NCI-H1694 treated with DMSO at 0.1 percent for 48 hours (cell line): ENCODE data around the gene RBM12.
A peak's percentile ranks its signal among the peaks of the same experiment; 100 is the strongest.

Source experiments
- DNase-seq: peaks from one replicate; lab custom pipeline; 2025; lab: John Stamatoyannopoulos, UW

RBM12 gene

DNA sequence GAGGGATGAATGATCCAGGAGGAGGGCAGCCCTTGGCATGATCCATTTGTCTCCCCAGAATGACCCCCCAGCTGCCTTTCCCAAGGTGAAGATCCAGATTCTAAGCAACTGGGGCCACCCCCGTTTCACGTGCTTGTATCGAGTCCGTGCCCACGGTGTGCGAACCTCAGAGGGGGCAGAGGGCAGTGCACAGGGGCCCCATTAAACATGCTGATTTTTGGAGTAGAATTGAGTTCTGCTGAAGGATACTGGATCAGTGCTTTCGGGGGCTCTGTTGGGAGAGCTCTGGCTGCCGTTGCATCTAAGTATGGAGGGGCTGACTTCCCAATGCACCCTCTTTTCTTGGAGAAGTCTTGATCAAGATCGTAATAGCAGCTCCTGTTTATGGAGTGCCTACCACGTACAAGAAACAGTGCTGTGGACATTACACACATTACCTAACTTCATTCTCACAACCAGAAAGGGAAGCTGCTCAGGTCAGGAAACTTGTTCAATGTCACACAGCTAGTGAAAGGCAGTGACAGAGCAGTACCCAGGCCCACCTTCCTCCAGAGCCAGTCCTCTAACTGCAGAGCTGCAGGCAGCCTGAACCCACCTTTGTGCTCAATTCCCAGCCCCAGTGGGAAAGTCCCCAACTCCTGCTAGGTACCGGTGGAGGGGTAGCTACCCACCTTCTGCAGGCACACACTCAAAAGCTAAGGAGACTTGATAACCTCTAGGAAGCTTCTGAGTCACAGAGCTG, 43.7 kb downstream of the RBM12 start:
- DNase-seq: no peak

DNA sequence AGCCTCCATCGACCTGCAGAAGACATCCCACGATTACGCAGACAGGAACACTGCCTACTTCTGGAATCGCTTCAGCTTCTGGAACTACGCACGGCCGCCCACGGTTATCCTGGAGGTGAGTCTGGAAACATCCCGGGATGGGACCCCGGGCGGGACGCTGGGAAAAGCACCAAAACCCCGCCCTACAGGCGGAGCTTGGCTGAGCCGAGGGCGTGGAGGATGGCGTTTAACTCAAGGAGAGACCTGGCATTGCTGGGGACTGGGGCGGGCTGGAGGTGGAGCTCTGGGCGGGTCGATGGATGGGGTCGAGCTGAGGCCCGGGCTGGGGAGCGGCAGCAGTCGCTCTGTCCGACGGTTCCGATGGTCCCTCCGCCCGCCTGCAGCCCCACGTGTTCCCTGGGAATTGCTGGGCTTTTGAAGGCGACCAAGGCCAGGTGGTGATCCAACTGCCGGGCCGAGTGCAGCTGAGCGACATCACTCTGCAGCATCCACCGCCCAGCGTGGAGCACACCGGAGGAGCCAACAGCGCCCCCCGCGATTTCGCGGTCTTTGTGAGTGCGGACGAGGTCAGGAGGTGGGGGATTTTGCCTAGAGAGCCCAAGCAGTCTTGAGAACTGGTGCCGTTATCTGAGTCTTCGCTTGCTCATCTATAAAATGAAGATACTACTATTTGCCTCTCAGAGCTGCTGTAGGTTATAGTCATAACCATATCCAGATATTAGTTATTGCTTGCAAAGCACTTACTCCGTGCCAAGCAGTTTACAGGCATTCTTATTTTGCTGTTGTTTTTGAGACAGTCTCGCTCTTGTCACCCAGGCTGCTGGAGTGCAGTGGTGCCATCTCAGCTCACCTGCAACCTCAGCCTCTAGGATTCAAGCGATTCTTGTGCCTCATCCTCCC, 45.3 kb downstream of the RBM12 start:
- peak; percentile 71 for DNase-seq

DNA sequence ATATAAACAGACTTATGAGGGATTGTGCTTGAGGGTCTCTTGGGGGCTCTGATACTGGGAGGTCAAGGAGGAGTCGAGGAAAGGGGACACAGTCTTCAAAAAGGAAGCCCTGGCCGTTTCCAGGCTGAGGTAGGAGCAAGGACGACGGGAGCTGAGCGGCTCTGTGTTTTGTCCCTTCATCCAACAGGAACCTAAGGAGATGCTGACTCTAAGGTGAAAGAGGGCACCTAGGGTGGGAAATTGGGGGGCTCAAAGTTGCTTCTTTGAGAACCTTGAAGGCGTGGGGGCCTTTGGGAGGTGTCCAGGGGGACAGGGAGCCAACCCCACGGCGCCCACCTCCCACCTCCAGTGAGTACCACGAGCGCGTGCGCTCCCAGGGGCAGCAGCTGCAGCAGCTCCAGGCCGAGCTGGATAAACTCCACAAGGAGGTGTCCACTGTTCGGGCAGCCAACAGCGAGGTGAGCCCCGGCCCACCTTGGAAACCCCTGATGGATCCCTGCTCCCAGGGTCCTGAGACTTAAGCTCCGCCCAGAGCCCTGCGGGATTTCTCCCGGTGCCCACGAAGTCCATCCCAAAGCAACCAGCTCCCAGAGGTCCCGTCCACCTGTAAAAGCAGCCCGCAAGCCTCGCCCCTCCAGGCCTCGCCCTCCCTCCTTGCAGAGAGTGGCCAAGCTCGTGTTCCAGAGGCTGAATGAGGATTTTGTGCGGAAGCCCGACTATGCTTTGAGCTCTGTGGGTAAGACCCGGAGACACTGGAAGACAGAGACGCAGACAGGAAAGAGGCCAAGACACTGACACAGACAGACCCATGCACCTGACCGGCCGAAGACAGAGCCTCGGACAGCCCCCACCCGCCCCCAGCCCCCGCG, 46.2 kb downstream of the RBM12 start:
- no peak for DNase-seq

DNA sequence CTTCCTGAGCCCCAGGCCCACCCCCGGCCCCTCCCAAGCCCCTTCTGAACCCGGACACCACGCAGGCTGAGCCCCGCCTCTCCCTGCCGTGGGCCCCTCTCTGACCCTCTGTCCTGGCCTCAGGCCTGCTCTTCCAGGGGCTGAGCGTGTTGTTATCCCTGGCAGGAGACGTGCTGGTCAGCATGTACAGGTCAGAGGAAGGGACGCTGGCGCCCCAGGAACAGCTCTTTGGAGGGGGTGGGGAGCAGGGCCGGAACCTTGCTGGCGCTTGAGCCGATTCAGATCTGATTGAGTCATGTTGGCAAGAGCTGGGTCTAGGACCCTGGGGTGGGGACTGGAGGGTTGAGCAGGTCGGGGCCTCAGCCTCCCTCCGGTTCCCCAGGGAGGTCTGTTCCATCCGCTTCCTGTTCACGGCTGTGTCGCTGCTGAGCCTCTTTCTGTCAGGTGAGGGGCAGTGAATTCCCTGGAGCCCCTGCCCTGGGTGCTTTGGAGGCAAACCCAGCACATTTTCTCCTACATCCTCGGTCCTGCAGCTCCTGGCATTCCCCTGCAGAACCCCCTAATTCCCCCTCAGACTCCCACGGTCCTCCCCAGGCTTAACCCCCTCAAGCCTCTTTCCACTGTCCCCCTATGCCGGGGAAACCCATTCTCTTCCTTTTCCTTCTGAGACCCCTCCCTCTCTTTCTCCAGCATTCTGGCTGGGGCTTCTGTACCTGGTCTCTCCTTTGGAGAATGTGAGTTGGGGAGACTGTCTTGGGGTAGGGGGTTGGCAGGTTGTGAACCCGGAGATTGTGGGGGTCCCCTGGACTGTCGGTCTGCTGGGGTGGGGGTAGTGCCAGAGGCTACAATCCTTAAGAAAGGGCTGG, 47.1 kb downstream of the RBM12 start:
- DNase-seq: peak; percentile 49

- DNase-seq: peak; percentile 16
Observed at GRCh38 chr20:35616465-35617396, 48.0 kb downstream of the RBM12 start.

- peak; percentile 98 for DNase-seq
Observed at GRCh38 chr20:35615667-35616464, 48.8 kb downstream of the RBM12 start, which contains the start of gene SPAG4. Gene SPAG4, plus strand, starts transcription at chr20:35615829. Its CDS starts 175 bp downstream, at chr20:35616004.

DNA sequence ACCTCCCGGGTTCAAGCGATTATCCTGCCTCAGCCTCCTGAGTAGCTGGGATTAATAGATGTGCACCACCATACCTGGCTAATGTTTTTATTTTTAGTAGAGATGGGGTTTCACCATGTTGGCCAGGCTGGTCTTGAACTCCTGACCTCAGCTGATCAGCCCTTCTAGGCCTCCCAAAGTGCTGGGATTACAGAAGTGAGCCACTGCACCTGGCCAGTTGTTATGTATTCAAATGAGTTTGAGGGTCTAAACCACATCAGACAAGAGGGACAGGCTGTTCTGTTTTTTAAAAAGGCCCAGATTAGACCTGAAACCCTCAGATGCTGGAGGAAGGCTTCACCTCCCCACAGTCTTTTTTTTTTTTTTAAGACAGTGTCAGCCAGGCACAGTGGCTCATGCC, 53.2 kb downstream of the RBM12 start:
- DNase-seq: no peak

- no peak for DNase-seq
Observed at GRCh38 chr20:35610833-35611427, 53.8 kb downstream of the RBM12 start.

DNA sequence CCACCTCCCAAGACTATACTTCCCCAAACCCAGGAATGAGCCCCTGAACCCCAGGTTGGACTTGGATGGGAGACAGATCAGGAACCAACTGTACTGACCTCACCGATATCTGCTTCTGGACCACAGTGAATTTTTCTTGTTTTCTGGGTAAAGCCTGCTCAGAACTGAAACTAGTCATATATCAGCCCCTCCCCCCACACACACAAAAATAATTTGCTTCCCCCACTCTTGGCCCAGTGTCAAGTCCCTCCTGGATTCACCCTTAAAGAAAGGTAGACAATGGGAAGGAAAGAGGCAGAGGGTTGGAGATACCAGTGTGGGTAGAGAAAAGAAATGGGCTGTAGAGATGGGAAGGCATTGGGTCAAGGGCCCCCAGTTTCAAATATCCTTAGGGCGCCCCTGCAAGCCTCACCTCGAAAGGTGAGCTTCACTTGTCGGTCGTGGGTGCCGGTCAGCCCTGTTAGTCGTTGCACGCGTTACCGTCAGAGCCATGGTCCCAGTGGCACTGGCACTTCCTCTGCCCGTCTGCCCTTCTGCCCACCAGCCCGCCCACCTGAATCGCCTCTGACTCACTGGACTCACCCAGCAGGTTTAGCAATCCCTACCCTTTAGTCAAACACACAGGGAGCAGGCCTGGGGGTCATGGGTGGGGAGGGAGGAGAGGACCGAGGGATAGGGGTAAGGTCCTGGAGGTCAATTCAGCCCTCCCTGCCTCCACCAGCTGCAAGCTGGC, 57.5 kb downstream of the RBM12 start:
- DNase-seq: no peak

GRCh38 chr20:35606127-35606526, 58.6 kb downstream of the RBM12 start:
- no peak for DNase-seq

GRCh38 chr20:35604449-35604747, 60.3 kb downstream of the RBM12 start:
- no peak for DNase-seq

DNA sequence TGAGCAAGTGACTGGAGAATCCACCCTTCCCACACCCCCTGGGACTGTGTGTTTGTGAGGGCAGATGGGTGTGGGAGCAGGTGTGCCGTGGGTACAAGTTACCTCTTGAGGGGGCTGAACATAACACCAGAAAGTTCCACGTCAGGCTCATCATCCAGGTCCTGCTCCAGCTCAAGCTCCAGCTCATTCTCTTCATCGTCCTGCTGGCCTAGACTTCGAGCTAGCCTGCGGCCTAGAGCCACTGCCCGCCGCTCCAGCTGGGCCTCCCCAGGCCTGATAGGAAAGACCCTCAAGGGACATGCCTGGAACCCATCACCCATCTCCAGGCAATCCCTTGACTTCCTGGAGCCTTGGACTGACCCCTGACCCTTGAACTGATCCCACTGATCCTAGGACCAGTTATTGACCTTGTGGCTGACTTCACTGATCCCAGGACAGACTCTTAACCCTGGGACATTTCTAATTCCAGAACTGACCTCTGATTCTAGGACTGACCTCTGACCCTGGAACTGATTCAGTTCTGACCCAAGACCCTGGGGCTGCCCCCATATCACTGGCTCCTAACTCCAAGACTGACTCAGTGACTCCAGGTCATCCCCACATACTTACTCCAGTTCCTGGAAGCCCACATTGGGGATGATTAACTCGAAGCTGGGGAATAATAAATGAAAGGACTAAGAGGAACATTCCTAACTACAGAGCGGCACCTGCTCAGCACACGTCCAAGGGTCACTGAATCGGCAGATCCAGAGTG, 60.8 kb downstream of the RBM12 start:
- DNase-seq: no peak

GRCh38 chr20:35602851-35603495, 61.7 kb downstream of the RBM12 start:
- DNase-seq: no peak

GRCh38 chr20:35601990-35602389, 62.7 kb downstream of the RBM12 start:
- no peak for DNase-seq

GRCh38 chr20:35600993-35601973, 63.4 kb downstream of the RBM12 start:
- DNase-seq: peak; percentile 20
